HG02610 (cell line): ENCODE data around the gene PLEKHG3.
"Not testable (repeated sequence)": the region's sequence is repeated elsewhere in the genome, so short reads cannot be mapped to it uniquely, and the experiment has no call there.

Source experiments
- ATAC-seq: cut with Tn5 transposase; IDR thresholded peaks from one replicate; pipeline ENCODE4 v1.9.1; 2021; ENCODE audit warnings: mild to moderate bottlenecking, moderate library complexity; ENCODE audit not compliant: unreplicated experiment

PLEKHG3 gene

DNA sequence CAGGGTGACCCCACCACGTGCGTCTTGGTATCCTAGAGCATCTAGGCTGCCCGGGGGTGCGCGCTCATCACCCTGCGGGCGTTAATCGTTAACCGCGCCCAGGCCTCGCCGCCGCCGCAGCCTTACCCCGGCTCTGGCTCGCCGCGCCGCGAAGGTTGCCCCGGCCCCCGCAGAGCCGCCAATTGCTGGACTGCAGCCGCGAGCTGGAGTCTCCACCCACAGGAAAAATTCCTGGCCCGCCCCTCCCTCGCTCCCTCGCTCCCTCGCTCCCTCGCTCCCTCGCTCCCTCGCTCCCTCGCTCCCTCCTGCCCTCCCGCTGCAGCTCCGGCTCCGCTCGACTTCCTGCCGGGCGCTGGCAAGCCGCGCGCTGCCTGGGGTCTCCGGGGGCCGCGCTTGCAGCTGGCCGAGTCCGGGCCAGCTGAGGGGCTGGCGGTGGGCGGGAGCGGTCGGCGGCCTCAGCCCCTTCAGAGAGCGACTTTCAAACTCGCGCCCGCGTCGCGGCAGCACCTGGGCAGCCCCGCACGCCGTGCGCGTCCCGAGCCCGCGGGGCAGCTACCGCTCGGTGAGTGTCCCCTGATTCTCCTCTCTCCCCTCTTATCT lies at the start of gene PLEKHG3:
Gene PLEKHG3 (plus strand): TSS at position 282 of the 600 bp plus-strand sequence. CDS start 23,208 bp downstream, outside the sequence.
- ATAC-seq, result no peak

DNA sequence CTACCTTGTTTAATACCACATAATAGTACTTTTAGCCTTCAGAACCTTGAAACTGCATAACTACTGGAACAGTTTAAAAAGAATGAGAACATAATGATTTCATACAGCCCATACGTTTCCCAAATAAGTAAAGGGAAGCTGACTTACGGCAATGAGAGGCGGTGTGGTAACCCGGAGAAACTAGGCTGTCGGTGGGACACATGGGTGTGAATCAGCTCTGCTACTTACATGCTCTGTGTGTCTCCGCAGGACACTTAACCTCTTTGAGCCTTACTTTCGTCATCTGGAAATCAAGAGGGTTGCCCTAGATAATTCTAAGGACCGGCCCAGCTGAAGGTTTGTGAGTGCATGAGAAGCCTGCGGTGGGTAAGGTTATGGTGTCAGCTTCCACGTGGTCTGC lies 49.3 kb upstream of the PLEKHG3 start:
- ATAC-seq, result no peak

DNA sequence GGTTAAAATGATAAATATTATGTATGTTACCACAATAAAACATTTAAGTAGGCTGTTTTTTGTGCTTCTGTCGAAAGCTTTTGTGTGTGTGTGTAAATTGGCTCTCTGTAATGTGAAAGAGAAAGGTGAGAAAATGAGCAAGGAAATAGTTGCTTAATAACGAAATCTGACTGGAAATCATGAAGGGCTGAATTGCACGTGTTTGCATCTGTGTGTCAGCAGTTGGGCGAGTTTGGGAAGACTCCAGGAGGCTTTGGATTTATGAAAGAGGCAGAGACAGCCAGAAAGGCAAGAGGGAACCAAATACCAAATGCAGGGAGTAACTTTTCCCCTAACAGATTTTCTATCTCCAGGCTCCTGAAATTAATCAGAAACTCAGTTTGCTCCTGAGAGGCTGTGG lies 47.2 kb upstream of the PLEKHG3 start:
- no peak for ATAC-seq

DNA sequence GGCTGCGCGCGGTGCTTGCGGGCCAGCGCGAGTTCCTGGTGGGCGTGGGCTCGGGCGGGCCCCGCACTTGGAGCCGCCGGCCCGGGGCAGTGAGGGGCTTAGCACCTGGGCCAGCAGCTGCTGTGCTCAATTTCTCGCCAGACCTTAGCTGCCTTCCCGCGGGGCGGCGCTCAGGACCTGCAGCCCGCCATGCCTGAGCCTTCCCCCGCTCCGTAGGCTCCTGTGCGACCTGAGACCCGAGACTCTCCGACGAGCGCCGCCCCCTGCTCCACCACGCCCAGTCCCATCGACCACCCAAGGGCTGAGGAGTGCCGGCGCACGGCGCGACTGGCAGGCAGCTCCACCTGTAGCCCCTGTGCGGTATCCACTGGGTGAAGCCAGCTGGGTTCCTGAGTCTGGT lies 46.0 kb upstream of the PLEKHG3 start:
- no peak for ATAC-seq

DNA sequence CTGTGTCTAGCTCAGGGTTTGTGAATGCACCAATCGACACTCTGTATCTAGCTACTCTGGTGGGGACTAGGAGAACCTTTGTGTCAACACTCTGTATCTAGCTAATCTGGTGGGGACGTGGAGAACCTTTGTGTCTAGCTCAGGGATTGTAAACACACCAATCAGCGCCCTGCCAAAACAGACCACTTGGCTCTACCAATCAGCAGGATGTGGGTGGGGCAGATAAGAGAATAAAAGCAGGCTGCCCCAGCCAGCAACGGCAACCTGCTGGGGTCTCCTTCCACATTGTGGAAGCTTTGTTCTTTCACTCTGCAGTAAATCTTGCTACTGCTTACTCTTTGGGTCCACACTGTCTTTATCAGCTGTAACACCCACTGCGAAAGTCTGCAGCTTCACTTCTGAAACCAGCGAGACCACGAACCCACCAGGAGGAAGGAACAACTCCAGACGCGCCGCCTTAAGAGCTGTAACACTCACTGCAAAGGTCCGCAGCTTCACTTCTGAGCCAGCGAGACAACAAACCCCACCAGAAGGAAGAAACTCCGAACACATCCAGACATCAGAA lies 45.4 kb upstream of the PLEKHG3 start:
- ATAC-seq, result not testable (repeated sequence)

DNA sequence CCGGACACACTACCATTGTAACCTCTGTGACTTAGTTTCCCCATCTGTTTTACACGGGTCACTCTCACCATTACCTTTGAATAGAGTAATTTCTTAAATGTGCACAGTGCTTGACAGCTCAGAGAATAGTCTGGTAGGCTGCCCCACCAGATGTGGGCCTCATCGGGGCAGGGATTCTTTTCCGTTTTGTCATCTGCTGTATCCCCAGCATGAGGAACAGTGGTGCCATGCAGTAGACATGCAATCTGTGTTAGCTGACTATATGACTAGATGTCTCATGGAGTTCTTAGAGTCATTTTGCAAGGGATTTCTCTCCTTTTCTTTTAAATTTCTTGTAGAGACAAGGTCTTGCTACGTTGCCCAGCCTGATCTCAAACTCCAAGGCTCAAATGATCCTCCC lies 44.9 kb upstream of the PLEKHG3 start:
- ATAC-seq, result no peak

DNA sequence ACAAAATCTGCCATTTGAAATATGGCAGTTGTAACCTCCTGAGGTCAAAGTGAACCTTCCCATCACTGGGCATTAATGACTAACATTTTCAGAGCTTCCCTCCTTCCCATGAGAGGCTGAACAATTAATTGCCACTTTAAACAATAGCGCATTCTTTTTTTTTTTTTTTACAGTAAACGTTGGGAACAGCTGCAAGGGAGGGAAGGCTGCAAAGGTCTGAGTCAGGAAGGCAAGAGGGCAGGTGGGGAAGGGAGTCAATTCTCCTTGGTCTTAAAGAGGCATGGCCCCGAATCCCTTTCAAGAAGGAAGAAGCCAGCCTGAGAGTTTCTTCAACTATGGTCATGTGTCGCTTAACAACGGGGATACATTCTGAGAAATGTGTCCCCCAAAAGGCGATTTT lies 41.0 kb upstream of the PLEKHG3 start:
- ATAC-seq, result no peak

DNA sequence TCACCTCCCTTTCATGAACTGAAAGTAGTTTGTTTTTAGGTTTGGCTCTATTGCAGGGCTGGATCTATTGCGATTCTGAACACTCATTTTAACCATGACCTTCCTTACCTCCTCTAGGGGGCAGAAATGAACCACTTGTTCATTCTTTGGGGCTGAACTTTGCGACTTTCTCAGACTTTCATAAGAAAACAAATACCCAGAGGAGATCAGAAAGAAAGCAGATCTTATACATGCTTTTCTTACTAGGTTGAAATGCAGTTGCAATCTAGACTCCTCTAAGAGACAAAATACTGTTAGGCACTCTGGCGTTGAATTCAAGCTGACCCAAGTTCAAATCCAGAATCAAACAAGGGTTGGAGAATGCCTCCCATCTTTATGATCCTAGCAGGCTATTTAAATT lies 32.6 kb upstream of the PLEKHG3 start:
- ATAC-seq, result no peak

DNA sequence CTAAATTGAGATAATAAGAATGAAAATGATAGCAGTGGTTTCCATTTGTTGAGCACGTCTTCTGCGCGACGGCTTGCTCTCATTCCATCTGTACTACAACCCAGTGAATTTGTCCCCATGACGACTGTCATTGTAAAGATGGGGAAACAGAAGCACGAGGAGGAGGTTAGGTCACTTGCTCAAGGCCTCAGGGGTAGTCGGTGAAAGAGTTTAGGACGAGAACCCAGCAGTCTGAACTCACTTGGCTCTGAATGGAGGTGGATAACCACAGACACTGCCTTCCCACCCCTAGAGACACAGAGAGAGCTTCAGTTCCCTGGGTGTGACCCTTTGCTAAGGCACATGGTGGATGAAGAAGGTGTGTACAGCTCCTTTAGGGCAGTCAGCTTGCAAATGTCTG lies 30.9 kb upstream of the PLEKHG3 start:
- no peak for ATAC-seq

DNA sequence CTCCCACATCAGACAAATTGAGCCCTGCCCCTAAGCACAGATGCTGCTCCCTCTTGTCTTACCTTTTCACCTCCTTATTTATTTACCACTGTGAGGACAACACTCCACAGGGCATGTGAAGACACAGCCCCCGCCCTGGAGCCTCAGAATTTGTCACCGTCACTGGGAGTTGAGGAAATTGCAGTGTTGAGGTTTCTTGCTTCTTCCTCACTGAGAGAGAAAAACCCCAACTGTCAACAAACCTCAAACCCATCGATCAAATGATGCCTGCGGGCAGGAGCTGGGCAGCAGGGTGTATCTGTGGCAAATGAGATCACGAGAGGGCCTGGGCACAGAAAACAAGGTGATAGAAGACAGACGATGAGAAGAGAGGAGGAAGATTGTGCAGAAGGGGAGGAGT lies 30.5 kb upstream of the PLEKHG3 start:
- no peak for ATAC-seq

DNA sequence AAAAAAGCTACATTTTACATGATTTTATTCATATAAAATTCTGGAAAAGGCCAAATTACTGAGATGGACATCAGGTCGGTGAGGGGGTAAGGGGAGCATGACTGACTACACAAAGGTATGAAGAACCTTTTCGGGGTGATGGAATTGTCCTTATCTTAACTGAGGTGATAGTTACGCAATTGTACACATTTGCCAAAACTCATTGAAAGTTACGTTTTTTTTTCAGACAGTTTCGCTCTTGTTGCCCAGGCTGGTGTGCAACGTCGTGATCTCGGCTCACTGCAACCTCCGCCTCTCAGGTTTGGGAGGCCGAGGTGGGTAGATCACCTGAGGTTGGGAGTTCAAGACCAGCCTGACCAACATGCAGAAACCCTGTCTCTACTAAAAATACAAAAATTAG lies 29.4 kb upstream of the PLEKHG3 start:
- no peak for ATAC-seq

DNA sequence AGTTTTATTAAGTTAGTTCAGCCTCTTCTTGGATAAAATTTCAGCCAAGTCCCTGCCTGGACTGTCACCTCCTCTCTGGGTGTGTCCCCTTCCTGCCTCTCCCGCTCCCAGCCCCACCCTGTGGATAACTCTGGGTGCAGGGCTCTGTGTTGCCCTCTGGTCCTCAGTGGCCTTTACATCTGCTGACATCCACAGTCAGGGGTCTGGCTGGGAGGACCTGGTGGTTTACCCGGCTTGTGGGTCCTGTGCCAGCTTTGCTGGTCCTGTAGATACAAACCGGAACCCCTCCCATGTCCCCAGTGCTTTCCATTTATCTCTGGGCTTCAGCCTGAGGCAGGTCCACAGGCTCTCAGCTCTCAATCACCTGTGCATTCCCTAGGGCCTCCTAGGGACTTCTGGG lies 28.9 kb upstream of the PLEKHG3 start:
- no peak for ATAC-seq

DNA sequence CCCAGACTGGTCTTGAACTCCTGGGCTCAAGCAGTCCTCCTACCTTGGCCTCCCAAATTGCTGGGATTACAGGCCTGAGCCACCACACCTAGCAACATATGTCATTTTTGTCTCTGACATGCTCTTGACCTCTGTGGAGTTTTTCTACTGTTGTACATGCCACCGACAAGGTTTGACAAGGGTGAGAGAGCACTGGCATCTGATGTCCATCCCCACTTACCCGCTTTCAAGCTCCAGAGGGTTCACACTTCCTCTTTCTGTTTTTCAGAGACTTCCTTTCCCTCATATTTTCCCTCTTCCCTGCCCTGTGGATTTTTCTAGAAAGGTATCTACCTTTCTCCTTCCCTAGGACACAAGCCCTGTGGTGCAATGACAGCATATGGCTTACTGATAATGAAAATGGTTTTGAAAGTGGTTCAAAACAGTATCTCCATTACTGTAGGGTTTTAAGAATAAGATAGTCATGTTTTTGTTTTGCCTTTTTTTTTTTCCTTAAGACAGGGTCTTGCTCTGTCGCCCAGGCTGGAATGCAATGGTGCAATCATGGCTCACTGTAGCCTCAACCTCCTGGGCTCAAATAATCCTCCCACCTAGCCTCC lies 27.7 kb upstream of the PLEKHG3 start:
- ATAC-seq, result peak; percentile 57

DNA sequence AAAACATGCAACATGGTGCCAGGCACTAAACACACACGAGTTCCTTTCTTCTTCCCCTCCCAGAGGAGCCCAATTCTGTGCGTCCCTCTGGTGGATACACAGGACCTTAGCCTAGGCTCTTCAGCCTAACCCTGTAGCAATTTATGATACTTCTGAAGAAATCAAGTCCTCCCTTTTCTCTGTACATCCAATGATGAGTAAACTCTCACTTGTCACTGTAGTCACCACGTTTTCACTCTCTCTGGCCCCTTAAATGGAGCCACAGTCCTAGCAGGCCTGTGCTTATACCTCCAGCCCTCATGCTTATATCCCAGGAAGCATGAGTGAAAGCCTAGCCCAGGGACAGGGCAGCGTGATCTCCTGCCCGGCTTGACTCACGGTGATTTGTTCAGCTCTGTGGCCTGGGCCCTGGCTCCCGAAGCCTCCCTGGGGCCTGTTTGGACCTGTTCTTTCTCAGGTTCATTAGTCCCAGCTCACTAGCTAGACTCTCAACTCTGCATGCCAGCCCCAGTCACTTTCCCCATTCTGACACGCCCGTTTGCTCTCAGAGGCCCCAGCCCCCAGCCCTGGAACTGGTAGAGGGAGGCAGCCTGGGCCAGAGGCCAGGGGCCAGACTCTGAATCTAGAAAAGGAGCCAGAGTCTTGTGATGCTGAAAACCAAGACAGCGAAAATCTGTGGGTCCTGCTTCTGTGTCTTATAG lies 24.1 kb upstream of the PLEKHG3 start:
- ATAC-seq, result no peak

DNA sequence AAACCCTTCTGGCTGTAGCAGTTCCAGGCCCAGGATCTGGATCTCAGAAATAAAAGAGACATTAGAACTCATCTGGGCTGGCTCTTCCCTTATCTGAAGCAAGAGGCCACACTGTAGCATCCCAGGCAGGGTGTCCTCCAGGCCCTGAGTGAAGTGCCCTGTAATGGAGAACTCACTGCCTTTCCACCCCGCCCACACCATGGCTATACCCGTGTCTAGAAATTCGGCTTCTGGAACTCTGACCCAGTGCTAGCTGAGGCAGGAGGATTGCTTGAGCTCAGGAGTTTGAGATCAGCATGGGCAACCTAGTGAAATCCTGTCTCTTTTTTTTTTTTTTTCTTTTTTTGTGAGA lies 23.5 kb upstream of the PLEKHG3 start:
- ATAC-seq, result no peak

DNA sequence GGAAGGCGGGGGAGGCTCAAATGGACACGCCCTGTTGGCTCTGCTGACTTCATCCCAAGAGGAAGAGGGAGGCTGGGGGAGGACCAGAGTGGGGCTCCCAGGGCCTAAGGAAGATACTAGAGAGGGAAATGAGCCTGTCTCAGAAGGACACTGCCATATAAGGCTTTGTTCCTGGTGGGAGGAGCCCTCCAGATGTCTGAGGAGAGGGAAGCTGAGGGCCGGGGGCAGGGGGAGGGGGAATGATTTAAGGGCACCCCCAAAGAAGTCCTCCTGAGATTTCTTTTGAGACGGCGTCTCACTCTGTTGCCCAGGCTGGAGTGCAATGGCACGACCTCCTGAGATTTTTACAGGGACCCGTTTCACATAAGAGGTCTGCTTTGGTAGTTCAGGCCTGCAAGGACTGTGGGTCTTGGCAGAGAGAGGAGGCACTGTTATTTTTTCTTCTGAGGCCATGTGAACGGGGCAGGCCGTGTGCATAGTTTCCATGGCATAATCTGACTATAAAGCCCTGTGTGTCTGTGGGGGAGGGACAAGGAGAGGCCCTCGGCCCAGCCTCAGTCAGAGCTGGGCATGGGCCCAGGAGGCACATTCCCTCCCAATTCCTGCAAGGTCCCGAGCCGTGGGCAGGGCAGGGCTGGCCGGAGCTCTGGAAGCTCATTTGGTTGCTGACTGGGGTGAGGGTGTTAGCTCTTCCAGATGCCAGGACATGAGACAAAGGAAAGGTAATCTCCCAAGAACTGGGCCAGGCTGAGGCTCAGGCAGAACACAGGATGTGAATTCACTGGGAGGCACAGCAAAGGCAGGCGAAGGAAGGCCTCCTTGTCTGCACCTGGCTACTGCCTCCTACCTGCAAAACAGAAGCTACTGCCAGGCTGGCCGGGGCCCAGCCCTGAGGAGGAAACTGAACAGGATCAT lies 22.2 kb upstream of the PLEKHG3 start:
- ATAC-seq, result no peak

DNA sequence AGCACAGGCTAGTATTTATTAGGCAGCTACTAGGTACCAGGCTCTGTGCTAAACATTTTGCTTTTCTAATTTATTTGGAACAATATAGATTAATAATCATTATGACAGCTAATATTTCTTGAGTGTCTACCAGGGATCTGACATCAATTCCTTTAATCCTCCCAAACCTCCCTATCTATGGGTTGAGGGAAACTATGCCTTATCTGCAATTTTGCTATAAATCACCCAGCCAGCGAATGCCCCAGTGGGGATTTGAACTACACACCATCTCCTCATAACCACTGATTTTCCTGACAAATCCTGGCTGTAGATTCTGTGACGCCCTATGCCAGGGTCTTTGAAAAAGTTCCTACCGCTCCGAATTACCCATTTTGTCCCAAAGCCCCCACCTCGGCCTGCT lies 21.4 kb upstream of the PLEKHG3 start:
- no peak for ATAC-seq

DNA sequence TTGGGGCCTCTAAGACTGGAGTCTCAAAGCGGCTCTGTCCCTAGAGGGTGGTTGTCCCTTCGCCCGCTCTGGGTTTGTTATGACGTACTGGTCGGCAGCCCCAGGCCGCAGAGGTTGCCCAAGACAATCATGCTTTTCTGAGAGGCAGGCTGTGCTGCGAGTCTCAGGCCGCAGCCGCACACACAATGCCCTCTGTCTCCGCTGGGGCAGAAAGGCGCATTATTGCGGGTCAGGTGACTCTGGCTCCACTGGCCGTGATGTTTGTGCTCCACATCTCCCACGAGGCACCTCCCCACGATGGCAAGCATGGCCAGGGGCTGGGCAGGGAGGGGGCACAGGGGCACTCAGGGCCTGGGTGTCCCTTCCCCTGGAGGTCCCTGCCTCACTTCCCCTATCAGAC lies 21.0 kb upstream of the PLEKHG3 start:
- ATAC-seq, result no peak

DNA sequence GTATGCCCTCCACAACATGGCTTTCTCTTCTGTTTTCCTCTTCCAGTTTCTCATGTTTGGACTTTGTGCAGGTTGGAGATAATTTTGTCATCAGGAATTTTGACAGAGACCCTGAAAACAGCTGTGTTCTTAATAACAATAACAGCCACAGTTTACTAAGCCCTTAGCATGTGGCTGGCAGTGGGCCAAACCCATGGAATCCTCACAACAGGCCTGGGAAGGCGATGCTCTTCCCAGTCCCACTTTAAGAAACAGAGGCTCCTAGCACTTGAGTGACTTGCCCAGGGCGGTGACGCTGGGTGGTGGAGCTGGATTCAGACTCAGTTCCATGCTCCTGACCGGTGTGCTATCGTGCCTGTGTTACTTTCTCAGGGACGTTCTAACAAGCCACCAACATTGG lies 20.1 kb upstream of the PLEKHG3 start:
- ATAC-seq, result no peak

DNA sequence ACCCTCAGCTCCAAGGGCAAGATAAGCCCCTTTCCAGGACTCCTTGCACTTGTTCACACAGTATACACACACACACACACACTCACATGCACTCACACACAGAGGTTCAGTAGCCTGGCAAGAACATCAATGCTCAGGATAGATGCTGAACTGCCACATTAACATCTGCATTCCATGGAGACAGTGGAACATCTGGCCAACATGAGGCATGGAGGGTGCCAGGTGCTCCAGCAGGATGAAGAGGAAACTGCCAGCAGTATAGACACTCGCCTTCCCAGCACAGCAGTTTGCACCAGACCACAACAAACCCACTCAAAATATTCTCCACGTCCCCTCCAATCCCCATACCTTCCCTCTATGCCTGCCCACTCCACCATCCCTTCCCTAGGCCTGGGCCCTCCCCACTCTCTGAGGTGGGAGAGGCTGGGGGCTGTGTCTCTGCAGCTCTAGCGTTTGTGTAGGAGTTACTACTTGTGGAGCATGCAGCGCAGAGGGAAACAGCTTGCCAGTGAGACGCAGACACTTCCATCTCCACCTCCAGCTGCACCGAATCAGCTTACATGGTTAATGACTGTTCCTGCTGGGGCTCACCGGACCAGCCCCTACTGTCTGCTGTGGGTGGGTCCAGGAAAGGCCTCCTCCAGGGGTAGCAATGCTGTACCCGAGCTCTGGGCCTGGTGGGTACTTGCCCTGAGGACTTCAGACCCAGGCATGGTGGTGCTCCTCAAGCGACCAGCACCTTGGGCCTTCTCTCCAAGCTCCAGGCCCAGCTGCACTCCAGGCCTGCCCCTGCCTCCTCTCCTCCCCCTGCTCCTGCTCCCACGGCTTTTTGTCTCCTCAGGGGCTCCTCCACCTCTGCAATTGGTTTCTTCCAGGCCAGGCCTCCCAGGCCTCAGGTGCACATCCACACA lies 18.6 kb upstream of the PLEKHG3 start:
- no peak for ATAC-seq
